ENCODE results near the gene KIFAP3. TPM values are rescaled to one million over a fixed set of nuclear protein-coding genes. Genes with fewer than 3 reads are reported as not detected.

The KIFAP3 gene
- total RNA-seq, 6 donors from 2014 or later = 10.3 to 47.7 (median 23.9) TPM

DNA sequence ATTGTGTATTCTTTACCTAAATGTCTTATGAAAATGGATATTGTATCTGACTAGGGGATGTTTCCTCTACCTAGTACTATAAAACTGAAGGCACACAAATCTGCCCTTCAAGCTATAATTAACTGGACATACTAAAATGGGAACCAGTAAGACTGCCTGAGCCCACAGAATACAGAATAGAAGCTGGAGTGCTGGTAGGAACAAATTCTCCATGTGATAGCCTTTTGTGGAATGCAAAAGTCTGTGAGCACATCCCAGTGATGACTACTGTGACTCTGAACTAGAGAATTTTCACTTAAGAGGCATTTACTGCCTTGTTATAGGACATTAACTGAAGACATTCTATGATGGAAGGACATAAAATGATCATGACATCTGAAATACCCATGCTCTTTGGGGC, 30.3 kb downstream of the KIFAP3 start:
- DNase-seq = no peak
- no peak overlapping the region for H3K27ac ChIP-seq
- H3K9me3 ChIP-seq = no peaks in the 10 kb centered on the region
- ATAC-seq (ENCODE audit: low FRiP score in 2 of 2) = no peak
- H3K4me1 ChIP-seq = no peaks in the 10 kb centered on the region
- H3K4me3 ChIP-seq = no peak overlapping the region
- peaks cover 0 to 35% (median 9%) of the 10 kb centered on the region in 4 donors for H3K36me3 ChIP-seq
- no peak for TF ChIP-seq EP300 (IDR thresholded peaks at IDR 0.05)
- TF ChIP-seq POLR2AphosphoS5 (IDR thresholded peaks at IDR 0.05) = no peak
- TF ChIP-seq, protein P1, sequence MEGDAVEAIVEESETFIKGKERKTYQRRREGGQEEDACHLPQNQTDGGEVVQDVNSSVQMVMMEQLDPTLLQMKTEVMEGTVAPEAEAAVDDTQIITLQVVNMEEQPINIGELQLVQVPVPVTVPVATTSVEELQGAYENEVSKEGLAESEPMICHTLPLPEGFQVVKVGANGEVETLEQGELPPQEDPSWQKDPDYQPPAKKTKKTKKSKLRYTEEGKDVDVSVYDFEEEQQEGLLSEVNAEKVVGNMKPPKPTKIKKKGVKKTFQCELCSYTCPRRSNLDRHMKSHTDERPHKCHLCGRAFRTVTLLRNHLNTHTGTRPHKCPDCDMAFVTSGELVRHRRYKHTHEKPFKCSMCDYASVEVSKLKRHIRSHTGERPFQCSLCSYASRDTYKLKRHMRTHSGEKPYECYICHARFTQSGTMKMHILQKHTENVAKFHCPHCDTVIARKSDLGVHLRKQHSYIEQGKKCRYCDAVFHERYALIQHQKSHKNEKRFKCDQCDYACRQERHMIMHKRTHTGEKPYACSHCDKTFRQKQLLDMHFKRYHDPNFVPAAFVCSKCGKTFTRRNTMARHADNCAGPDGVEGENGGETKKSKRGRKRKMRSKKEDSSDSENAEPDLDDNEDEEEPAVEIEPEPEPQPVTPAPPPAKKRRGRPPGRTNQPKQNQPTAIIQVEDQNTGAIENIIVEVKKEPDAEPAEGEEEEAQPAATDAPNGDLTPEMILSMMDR (IDR thresholded peaks at IDR 0.05) = no peak
- no peak for TF ChIP-seq POLR2A (IDR thresholded peaks at IDR 0.05)
- no peaks in the 10 kb centered on the region for H3K27me3 ChIP-seq

DNA sequence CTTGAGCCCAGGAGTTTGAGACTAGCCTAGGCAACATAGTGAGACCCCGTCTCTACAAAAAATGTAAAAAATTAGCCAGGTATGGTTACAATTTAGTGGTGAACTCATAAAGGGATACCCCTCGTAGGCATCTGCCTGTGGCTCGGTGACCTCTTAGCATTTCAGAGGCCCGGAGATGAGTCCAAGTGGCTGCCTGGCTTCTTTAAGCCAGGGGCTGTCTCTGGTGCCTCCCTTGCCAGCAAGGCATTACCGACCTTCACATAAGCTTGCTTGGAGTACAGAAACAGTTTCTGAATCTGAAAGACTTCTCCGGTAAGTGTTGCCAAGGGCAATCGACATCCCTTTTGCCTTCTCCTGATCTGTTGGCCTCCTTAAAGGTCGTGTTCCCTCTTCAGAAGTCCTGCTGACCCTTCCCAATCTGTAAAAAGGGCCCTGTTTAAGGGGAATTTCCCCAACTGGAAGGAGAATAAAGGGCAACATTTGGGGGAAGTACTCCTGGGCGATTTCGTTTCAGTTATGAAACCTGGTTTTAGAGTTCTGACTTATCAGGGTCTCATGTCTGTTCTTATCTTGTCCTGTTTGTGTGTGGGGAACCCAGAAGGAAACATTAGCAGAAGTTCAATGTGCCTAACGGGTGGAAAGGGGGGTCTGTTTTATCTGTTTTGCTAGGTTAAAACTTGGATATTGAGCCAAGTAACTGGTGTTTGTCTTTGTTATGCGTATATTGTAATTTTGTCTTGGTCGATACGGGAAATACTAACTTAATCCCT, 32.9 kb downstream of the KIFAP3 start:
- H3K9me3 ChIP-seq = no peaks in the 10 kb centered on the region
- WGBS, 2 donors = 91% methylated on average over 14 of the region's 14 CpGs
- peaks cover 0 to 39% (median 4%) of the 10 kb centered on the region in 4 donors for H3K36me3 ChIP-seq
- no peaks in the 10 kb centered on the region for H3K27me3 ChIP-seq
- H3K4me1 ChIP-seq = no peaks in the 10 kb centered on the region
- TF ChIP-seq, protein P1 (IDR thresholded peaks at IDR 0.05) = no peak
- ATAC-seq (ENCODE audit: low FRiP score in 2 of 2) (no peak), DNase-seq (no peak)
- no peak overlapping the region for H3K4me3 ChIP-seq
- H3K27ac ChIP-seq = no peak overlapping the region

DNA sequence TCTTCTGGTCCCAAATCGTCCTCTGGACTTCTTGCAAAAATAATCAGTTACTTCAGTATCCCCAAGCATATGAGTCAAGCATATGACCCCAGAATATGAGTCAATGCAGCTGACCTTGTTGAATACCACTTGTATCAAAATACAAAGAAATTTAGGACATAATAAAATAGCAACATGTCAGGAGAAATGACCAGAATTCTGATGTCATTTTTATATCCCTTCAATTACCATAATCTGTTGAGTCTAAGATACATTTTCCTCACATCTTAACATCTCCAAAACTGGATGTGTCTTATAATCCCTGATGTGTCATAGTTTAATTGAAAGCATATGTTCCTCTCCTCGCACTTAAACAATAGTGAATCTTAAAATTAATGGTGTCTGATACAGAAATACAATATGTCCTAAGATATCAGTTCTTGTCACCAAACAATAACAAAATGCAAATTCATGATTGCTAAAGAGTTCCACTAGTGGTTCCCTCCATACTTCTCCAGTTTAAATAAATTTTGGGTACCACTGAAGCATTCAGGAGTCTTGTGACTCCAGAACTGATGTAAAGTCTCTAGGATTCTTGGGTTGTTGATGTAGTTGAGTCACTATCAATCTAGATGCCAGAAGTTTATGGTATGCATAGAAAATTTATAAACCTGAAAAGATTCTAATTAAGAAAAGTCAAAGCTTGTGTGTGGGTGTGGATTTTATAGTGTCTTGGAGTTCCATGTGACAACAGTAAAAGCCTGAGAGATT, 41.8 kb downstream of the KIFAP3 start:
- peaks cover 0 to 7% (median 0%) of the 10 kb centered on the region in 4 donors for H3K9me3 ChIP-seq
- ATAC-seq (ENCODE audit: low FRiP score in 2 of 2) (peak in 1 of 2 donors; percentile 19), DNase-seq (no peak)
- H3K27me3 ChIP-seq = no peaks in the 10 kb centered on the region
- WGBS, 2 donors = 92 to 93% methylated on average over 2 of the region's 2 CpGs
- peaks cover 0 to 22% (median under 1%) of the 10 kb centered on the region in 4 donors for H3K36me3 ChIP-seq
- TF ChIP-seq POLR2AphosphoS5 (IDR thresholded peaks at IDR 0.05) = no peak
- TF ChIP-seq, protein P1 (IDR thresholded peaks at IDR 0.05) = no peak
- no peak for TF ChIP-seq EP300 (IDR thresholded peaks at IDR 0.05)
- TF ChIP-seq POLR2A (IDR thresholded peaks at IDR 0.05) = no peak
- no peak overlapping the region for H3K4me3 ChIP-seq
- H3K27ac ChIP-seq = no peak overlapping the region
- no peaks in the 10 kb centered on the region for H3K4me1 ChIP-seq

DNA sequence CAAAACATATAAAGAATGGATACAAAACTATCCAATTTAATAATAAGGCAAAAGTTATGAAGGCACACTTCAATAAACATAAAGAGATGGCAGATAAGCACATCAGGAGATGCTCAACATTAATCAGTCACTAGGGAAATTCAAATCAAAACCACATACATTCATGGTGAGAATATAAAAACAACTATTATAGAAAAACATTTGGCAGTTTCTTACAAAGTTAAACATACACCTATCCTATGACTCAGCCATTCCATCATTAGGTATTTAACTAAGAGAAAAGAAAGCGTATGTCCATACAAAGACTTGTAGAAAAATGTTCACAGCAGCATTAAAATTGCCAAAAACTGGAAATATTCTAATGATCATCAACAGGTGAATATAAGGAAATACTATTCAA, 44.3 kb downstream of the KIFAP3 start:
- H3K4me1 ChIP-seq = no peaks in the 10 kb centered on the region
- peaks cover 0 to 9% (median 0%) of the 10 kb centered on the region in 4 donors for H3K9me3 ChIP-seq
- no peak for DNase-seq
- TF ChIP-seq POLR2AphosphoS5 (IDR thresholded peaks at IDR 0.05) (no peak), EP300 (IDR thresholded peaks at IDR 0.05) (no peak), POLR2A (IDR thresholded peaks at IDR 0.05) (no peak)
- TF ChIP-seq, protein P1 (IDR thresholded peaks at IDR 0.05) = no peak
- ATAC-seq (ENCODE audit: low FRiP score in 2 of 2) = no peak
- no peak overlapping the region for H3K27ac ChIP-seq
- H3K4me3 ChIP-seq = no peak overlapping the region
- H3K36me3 ChIP-seq = peaks cover 0 to 12% (median 0%) of the 10 kb centered on the region in 4 donors
- 98 to 100% methylated on average over 1 of the region's 1 CpG for WGBS, 2 donors
- H3K27me3 ChIP-seq = no peaks in the 10 kb centered on the region

Data from upper lobe of left lung (tissue), 6 donors.